ENCODE data around the gene SAMHD1. TPM values are rescaled to one million over a fixed set of nuclear protein-coding genes. Genes with fewer than 3 reads are reported as not detected.

SAMHD1 gene
- total and polyA plus RNA-seq, 7 donors, result 17.0 to 36.4 (median 26.2) TPM

DNA sequence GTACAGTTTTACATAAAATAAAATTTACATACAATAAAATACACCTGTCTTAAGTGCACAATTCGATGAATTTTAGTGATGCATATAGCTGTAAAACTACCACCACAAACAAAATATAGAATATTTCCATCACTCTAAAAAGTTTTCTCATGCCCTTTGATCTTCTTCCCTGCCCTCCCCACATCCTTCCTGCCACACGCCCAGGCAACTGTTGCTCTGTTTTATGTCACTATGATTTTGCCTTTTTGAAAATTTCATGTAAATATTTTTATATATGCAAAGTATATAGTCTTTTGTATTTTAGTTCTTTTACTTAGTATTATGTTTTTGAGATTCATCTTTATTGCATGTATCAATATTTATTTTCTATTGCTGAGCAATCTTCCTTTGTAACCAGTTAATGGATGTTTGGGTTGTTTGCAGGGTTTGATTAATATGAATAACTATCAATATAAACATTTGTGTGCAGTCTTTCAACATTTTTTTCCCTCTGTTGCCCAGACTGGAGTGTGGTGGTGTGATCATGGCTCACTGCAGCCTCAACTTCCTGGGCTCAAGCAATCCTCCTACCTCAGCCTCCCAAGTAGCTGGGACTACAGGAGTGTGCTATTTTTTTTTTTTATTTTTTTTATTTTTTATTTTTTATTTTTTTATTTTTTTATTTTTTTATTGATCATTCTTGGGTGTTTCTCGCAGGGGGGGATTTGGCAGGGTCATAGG is 23.8 kb upstream of the SAMHD1 start:
- no peaks in the 10 kb centered on the region for H3K9me3 ChIP-seq

GRCh38 chr20:36974660-36975059 is 23.2 kb upstream of the SAMHD1 start:
- 92 to 94% (median 93%) methylated on average over 3 of the region's 3 CpGs for WGBS, 3 donors
- H3K27me3 ChIP-seq (ENCODE audit: insufficient read depth in 3 of 3, low read length in 2 of 3), result no peaks in the 10 kb centered on the region
- no peak overlapping the region for H3K4me3 ChIP-seq
- intact Hi-C loops (cut with DNase I), result no loop called here
- no peaks in the 10 kb centered on the region for H3K9me3 ChIP-seq
- DNase-seq (no peak), ATAC-seq (no peak)
- H3K27ac ChIP-seq, result no peak overlapping the region
- no peaks in the 10 kb centered on the region for H3K36me3 ChIP-seq (ENCODE audit: insufficient read depth in 1 of 2, low read depth in 1 of 2)
- TF ChIP-seq, protein P1, sequence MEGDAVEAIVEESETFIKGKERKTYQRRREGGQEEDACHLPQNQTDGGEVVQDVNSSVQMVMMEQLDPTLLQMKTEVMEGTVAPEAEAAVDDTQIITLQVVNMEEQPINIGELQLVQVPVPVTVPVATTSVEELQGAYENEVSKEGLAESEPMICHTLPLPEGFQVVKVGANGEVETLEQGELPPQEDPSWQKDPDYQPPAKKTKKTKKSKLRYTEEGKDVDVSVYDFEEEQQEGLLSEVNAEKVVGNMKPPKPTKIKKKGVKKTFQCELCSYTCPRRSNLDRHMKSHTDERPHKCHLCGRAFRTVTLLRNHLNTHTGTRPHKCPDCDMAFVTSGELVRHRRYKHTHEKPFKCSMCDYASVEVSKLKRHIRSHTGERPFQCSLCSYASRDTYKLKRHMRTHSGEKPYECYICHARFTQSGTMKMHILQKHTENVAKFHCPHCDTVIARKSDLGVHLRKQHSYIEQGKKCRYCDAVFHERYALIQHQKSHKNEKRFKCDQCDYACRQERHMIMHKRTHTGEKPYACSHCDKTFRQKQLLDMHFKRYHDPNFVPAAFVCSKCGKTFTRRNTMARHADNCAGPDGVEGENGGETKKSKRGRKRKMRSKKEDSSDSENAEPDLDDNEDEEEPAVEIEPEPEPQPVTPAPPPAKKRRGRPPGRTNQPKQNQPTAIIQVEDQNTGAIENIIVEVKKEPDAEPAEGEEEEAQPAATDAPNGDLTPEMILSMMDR (IDR thresholded peaks at IDR 0.05), result no peak
- no peaks in the 10 kb centered on the region for H3K4me1 ChIP-seq

More for the DNA sequence above, 23.8 kb upstream of the SAMHD1 start:
- no peaks in the 10 kb centered on the region for H3K27me3 ChIP-seq (ENCODE audit: insufficient read depth in 3 of 3, low read length in 2 of 3)
- no peak overlapping the region for H3K27ac ChIP-seq
- TF ChIP-seq, protein P1 (IDR thresholded peaks at IDR 0.05), result no peak
- no peaks in the 10 kb centered on the region for H3K36me3 ChIP-seq (ENCODE audit: insufficient read depth in 1 of 2, low read depth in 1 of 2)
- WGBS, 3 donors, result 62 to 66% (median 66%) methylated on average over 3 of the region's 3 CpGs
- no peaks in the 10 kb centered on the region for H3K4me1 ChIP-seq
- intact Hi-C loops (cut with DNase I), result no loop called here
- no peak for DNase-seq
- no peak overlapping the region for H3K4me3 ChIP-seq
- no peak for ATAC-seq

GRCh38 chr20:36971103-36971502 is 19.6 kb upstream of the SAMHD1 start:
- Histone ChIP-seq H3K4me3 (no peak overlapping the region), H3K4me1 (no peaks in the 10 kb centered on the region), H3K27me3 (ENCODE audit: insufficient read depth in 3 of 3, low read length in 2 of 3) (no peaks in the 10 kb centered on the region), H3K27ac (no peak overlapping the region), H3K36me3 (ENCODE audit: insufficient read depth in 1 of 2, low read depth in 1 of 2) (no peaks in the 10 kb centered on the region), H3K9me3 (no peaks in the 10 kb centered on the region)
- ATAC-seq (no peak), DNase-seq (no peak)
- TF ChIP-seq, protein P1 (IDR thresholded peaks at IDR 0.05), result no peak
- intact Hi-C loops (cut with DNase I), result no loop called here
- WGBS, 3 donors, result 58 to 60% (median 59%) methylated on average over 1 of the region's 1 CpG

GRCh38 chr20:36969478-36970186 is 18.1 kb upstream of the SAMHD1 start:
- Histone ChIP-seq H3K36me3 (ENCODE audit: insufficient read depth in 1 of 2, low read depth in 1 of 2) (no peaks in the 10 kb centered on the region), H3K4me1 (no peaks in the 10 kb centered on the region), H3K9me3 (no peaks in the 10 kb centered on the region), H3K27ac (no peak overlapping the region), H3K27me3 (ENCODE audit: insufficient read depth in 3 of 3, low read length in 2 of 3) (no peaks in the 10 kb centered on the region), H3K4me3 (no peak overlapping the region)
- DNase-seq (no peak), ATAC-seq (no peak)
- intact Hi-C loops (cut with DNase I), result no loop called here
- WGBS, 3 donors, result 73 to 83% (median 78%) methylated on average over 10 of the region's 10 CpGs
- TF ChIP-seq, protein P1 (IDR thresholded peaks at IDR 0.05), result no peak
